DMS53 (cell line): ENCODE data around the gene CCDC24.

ENCODE experiments used
- DNase-seq: peaks from one replicate; lab custom pipeline; 2025; lab: John Stamatoyannopoulos, UW

Gene CCDC24

DNA sequence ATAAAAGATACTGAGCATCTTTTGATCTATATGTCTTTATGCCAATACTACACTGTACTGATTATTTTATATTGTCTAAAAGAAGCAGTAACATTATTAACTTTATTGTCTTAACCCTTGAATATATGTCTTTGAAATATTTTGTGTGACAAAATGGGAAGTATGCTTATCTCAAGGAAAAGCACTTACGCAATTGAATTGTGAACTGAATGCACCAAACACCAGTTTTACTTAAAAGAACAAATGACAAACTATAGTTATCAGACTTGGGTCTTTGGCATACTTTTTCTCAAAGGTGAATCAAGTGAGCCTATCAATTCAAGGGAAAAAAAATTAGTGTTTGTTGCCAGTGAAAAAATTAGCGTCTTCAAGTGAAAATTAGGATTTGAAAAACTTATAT lies 49.0 kb downstream of the CCDC24 start:
- no peak for DNase-seq

DNA sequence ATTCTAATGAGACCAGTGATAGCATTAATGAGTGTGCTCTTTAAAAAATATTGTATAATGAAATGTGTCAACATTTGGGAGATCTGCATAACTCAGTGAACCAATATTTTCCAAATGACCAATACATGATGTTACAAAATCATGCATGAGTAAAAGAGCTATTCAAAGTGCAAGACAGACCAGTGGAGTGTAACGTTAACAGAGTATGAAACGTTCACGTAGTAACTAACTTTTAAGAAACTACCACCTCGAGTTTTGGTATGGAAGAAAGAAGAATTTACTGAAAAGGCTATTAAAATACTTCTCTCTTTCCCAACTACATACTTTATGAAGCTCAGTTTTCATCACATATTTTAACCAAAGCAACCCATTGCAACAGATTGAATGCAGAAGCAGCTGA lies 49.4 kb downstream of the CCDC24 start:
- DNase-seq = no peak

DNA sequence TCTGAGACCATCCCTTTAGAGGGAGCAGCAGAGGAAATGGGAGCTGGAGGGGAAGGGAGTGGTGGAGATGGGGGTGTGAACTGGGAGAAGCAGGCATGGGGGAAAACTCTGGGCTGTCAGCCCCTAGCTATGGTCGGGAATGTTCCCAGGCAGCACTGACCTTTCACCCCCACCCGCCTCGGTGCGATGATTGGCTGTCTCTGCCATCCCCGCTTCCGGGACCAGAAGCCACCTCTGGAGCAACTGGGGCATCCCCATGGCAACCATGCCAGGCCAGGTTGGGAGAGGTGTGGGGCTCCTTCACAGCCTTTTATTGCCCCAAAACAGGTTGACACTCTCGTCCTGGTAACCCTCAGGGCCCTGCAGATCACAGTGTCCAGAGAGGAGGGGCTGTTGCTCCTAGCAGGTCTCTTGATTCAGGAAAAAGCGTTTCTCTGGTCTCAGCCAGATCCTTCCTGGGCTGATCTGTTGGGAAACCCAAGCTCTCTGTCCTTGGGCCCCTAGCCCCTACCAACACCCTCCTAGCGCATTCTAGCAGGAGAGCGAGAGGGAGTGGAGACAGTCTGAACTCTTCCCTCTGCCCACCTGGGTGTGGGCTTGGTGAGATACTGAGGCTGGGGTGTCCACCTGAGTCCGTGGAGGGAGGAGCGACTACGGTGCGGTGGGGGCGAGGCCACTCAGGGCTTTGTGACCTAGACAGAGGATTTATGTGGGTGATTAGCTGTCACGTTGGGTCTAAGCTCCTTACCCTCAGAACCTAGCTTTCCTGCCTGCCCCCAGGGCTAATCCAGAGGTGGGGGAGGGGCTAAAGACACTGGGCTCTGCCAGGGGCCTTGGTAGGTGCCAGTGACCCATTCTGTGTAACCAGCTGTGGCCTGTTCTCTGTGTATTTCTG lies 52.0 kb downstream of the CCDC24 start:
- no peak for DNase-seq

DNA sequence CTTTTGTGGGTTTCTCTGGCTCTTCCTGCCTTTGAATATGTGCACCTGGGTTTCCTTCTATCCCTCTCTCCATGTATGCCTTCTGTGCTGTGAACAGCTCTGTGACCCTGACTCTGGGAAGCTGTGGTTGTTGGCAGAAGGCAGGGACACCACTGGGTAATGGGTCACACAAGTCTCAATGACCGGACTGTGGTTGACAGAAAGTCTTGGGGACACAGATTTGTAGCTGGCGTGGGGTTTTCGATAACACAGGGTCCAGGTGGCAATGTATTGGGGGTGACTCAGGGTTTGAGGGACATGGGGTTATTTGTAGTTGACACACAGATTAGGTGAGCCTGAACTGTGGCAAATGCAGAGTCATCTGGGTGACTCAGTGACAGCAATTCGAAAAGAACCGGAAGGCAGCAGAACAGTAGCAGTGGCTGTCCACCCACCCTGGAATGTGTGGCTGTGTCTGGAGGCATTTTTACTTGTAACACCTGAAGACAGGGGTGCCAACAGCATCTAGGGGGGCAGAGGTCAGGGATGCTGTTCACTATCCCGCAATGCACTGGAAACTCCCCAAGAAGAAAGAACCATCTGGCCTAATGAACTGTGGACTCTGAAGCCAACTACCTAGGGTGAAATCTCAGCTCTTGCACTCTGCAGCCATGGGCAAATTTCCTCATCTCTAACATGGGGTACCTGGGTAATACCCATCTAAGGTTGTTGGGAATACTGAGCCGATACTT lies 52.8 kb downstream of the CCDC24 start:
- DNase-seq = no peak

DNA sequence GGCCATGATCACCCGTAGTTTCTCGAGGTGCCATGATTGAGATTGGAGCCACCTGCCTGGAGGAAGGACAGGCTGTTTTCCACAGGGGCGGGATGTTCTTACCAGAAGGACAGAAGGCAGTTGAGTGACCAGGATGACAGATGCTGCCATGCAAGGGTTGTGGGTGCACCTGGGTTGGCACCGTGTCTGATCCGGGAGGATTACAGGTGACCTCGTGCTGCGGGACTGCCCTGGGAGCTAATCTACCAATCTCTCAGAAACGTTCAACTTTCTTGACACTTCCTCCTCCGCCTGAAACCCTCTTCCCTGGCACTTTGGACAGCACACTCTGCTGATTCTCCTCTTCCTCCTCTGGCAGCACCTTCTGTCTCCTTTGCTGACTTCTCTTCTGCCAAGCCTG lies 53.7 kb downstream of the CCDC24 start:
- no peak for DNase-seq
